HepG2 (cell line): ENCODE data around the gene TRMT1. TPM values are rescaled to one million over a fixed set of nuclear protein-coding genes. Genes with fewer than 3 reads are reported as not detected.

Experiments
- ARHGAP35 ChIP-seq: sonication (generic); formaldehyde crosslinking; IDR thresholded peaks from 2 replicates; pipeline ENCODE4 v1.9.0; 2022; ENCODE audit warnings: mild to moderate bottlenecking, inconsistent platforms, moderate library complexity, missing genetic modification reagents, borderline replicate concordance
- CBX5 ChIP-seq: sonication (generic); formaldehyde crosslinking; IDR thresholded peaks from 2 replicates; pipeline ENCODE4 v1.4.0; 2020; ENCODE audit warnings: missing genetic modification reagents, borderline replicate concordance
- CCDC6 ChIP-seq: sonication (generic); formaldehyde crosslinking; IDR thresholded peaks from 2 replicates; pipeline ENCODE4 v1.8.1; 2022; ENCODE audit warnings: mild to moderate bottlenecking, missing genetic modification reagents, moderate library complexity
- CHD4 ChIP-seq: fragments of 200-600 bp; sonication (generic); IDR thresholded peaks from 2 replicates; pipeline ENCODE4 v1.7.0; 2017; ENCODE audit warnings: mild to moderate bottlenecking, low read length, borderline replicate concordance
- FOSL2 ChIP-seq: sonication (generic); formaldehyde crosslinking; IDR thresholded peaks from 2 replicates; pipeline ENCODE4 v1.4.0; 2020; ENCODE audit warnings: missing genetic modification reagents
- GATAD2A ChIP-seq: IDR thresholded peaks from 2 replicates; pipeline ENCODE4 v1.6.1; 2016
- HNRNPL ChIP-seq: fragments of 200-400 bp; formaldehyde crosslinking; IDR thresholded peaks from 2 replicates; pipeline ENCODE4 v1.6.1; 2017; ENCODE audit warnings: mild to moderate bottlenecking, low read depth, low read length
- ISL2 ChIP-seq: sonication (generic); formaldehyde crosslinking; IDR thresholded peaks from 2 replicates; pipeline ENCODE4 v1.5.0; 2020; ENCODE audit warnings: missing genetic modification reagents
- JUNB ChIP-seq: sonication (generic); formaldehyde crosslinking; IDR thresholded peaks from 2 replicates; pipeline ENCODE4 v1.8.0; 2022; ENCODE audit warnings: missing genetic modification reagents, mild to moderate bottlenecking, borderline replicate concordance
- KLF12 ChIP-seq: sonication (generic); formaldehyde crosslinking; IDR thresholded peaks from 2 replicates; pipeline ENCODE4 v1.4.0; 2020; ENCODE audit warnings: missing genetic modification reagents, borderline replicate concordance
- LCORL ChIP-seq, 2 experiments: fragments of 450-650 bp in 1 of 2; sonication (generic) in 1 of 2; formaldehyde crosslinking in 1 of 2; IDR thresholded peaks; 2 replicates each; pipeline versions ENCODE4 v1.5.0 to v1.6.1; 2017 to 2020; ENCODE audit warnings: antibody characterized with exemption in 1 of 2, missing genetic modification reagents in 1 of 2
- MEIS1 ChIP-seq: sonication (generic); formaldehyde crosslinking; IDR thresholded peaks from 2 replicates; pipeline ENCODE4 v1.9.0; 2021; ENCODE audit warnings: mild to moderate bottlenecking, missing genetic modification reagents, moderate library complexity, borderline replicate concordance
- NCOA2 ChIP-seq: sonication (generic); formaldehyde crosslinking; IDR thresholded peaks from 2 replicates; pipeline ENCODE4 v1.8.0; 2022; ENCODE audit warnings: inconsistent platforms
- NR2C2 ChIP-seq: sonication (generic); formaldehyde crosslinking; IDR thresholded peaks from 2 replicates; pipeline ENCODE4 v1.4.0; 2020; ENCODE audit warnings: missing genetic modification reagents, mild to moderate bottlenecking, moderate library complexity, borderline replicate concordance
- PCBP2 ChIP-seq: fragments of 200-400 bp; formaldehyde crosslinking; optimal IDR thresholded peaks from 2 replicates; pipeline ENCODE3; 2018; ENCODE audit warnings: low read length, low read depth; ENCODE audit not compliant: poor library complexity, severe bottlenecking
- POLR2G ChIP-seq: fragments of 200-400 bp; formaldehyde crosslinking; IDR thresholded peaks from 2 replicates; pipeline ENCODE4 v1.6.1; 2018; ENCODE audit warnings: mild to moderate bottlenecking, low read depth, low read length, moderate library complexity
- RARG ChIP-seq: sonication (generic); formaldehyde crosslinking; IDR thresholded peaks from 2 replicates; pipeline ENCODE4 v1.4.0; 2020; ENCODE audit warnings: low read depth, mild to moderate bottlenecking, missing genetic modification reagents
- TEAD3 ChIP-seq: optimal IDR thresholded peaks from 2 replicates; pipeline ENCODE3; 2016; ENCODE audit warnings: borderline replicate concordance
- ZBTB26 ChIP-seq: IDR thresholded peaks from 2 replicates; pipeline ENCODE4 v1.6.1; 2016; ENCODE audit warnings: missing compliant biosample characterization, missing genetic modification reagents, borderline replicate concordance
- ZC3H4 ChIP-seq: sonication (generic); formaldehyde crosslinking; IDR thresholded peaks from 2 replicates; pipeline ENCODE4 v1.4.0; 2020; ENCODE audit warnings: missing genetic modification reagents, borderline replicate concordance
- ZNF20 ChIP-seq: sonication (generic); formaldehyde crosslinking; IDR thresholded peaks from 2 replicates; pipeline ENCODE4 v1.4.0; 2020; ENCODE audit warnings: mild to moderate bottlenecking, moderate library complexity, missing genetic modification reagents
- ZNF441 ChIP-seq: sonication (generic); formaldehyde crosslinking; IDR thresholded peaks from 2 replicates; pipeline ENCODE4 v1.7.0; 2021; ENCODE audit warnings: missing genetic modification reagents, borderline replicate concordance
- ZNF446 ChIP-seq: sonication (generic); formaldehyde crosslinking; IDR thresholded peaks from 2 replicates; pipeline ENCODE4 v1.5.0; 2020; ENCODE audit warnings: mild to moderate bottlenecking, missing genetic modification reagents
- ZNF547 ChIP-seq: sonication (generic); formaldehyde crosslinking; IDR thresholded peaks from 2 replicates; pipeline ENCODE4 v1.5.1; 2020; ENCODE audit warnings: mild to moderate bottlenecking, missing genetic modification reagents
- ZNF639 ChIP-seq: conservative IDR thresholded peaks from 2 replicates; pipeline ENCODE4 v1.6.1; 2018; ENCODE audit warnings: missing genetic modification reagents
- ZNF670 ChIP-seq: sonication (generic); formaldehyde crosslinking; IDR thresholded peaks from 2 replicates; pipeline ENCODE4 v1.8.0; 2022; ENCODE audit warnings: mild to moderate bottlenecking, missing genetic modification reagents, borderline replicate concordance
- ZNF768 ChIP-seq: sonication (generic); formaldehyde crosslinking; IDR thresholded peaks from 2 replicates; pipeline ENCODE4 v1.4.0; 2020; ENCODE audit warnings: missing genetic modification reagents
- ZNF775 ChIP-seq: sonication (generic); formaldehyde crosslinking; IDR thresholded peaks from 2 replicates; pipeline ENCODE4 v1.4.0; 2020; ENCODE audit warnings: missing genetic modification reagents, mild to moderate bottlenecking, moderate library complexity, borderline replicate concordance
- ZNF891 ChIP-seq: sonication (generic); formaldehyde crosslinking; IDR thresholded peaks from 2 replicates; pipeline ENCODE4 v1.5.0; 2020; ENCODE audit warnings: mild to moderate bottlenecking, missing genetic modification reagents
- ZSCAN29 ChIP-seq: sonication (generic); formaldehyde crosslinking; conservative IDR thresholded peaks from 2 replicates; pipeline ENCODE4 v1.4.0; 2020; ENCODE audit warnings: mild to moderate bottlenecking, missing genetic modification reagents
- polyA plus RNA-seq, 8 experiments: library from polyadenylated mRNA; depleted of rRNA in 3 of 8; stranded (reverse) in 7 of 8; unstranded in 1 of 8; fragments of >200 nt; fragmentation: Illumina TruSeq in 4 of 8; extraction: Trizol in 4 of 8; gene quantifications; 2 replicates each; pipeline versions ENCODE4 v1.2.1 to v1.2.3, GENCODE V29; 2011 to 2016; ENCODE audit warnings: low read depth in 4 of 8, missing spikeins in 1 of 8, mixed read lengths in 1 of 8; ENCODE audit not compliant: insufficient read depth in 1 of 8
- total RNA-seq, 5 experiments: library from RNA; depleted of rRNA; stranded (reverse); fragments of >200 nt; fragmentation: Illumina TruSeq; extraction: Trizol; gene quantifications; 2 replicates each; pipeline ENCODE4 v1.2.3, GENCODE V29; 2016; ENCODE audit warnings: low read depth in 1 of 5

TRMT1 gene
- total and polyA plus RNA-seq, 2 of the 13 experiments (the other 11 are each of a cell fraction or from before 2014, with no cell fraction given), result 35.5 to 44.1 TPM

GRCh38 chr19:13093407-13094105 lies 23.0 kb downstream of the TRMT1 start (continued):
- TF ChIP-seq POLR2G (no peak), ZSCAN29 (CRISPR knock-in tag) (no peak), RARG (CRISPR knock-in tag) (no peak), ZNF670 (CRISPR knock-in tag) (no peak), PCBP2 (no peak), CCDC6 (CRISPR knock-in tag) (no peak), ZBTB26 (CRISPR knock-in tag) (0 out of 2 replicates have a peak, but pooled peaks have one; percentile 16), ZNF441 (CRISPR knock-in tag) (no peak), KLF12 (CRISPR knock-in tag) (no peak), ZNF891 (CRISPR knock-in tag) (no peak), MEIS1 (CRISPR knock-in tag) (0 out of 2 replicates have a peak, but pooled peaks have one; percentile 30), FOSL2 (CRISPR knock-in tag) (peak; percentile 32; the same call in 1 of the 2 replicates), NR2C2 (no peak), CBX5 (CRISPR knock-in tag) (peak; percentile 40; the same call in 1 of the 2 replicates), CHD4 (no peak), LCORL (IDR thresholded peaks at IDR 0.05) (no peak), LCORL (CRISPR knock-in tag; IDR thresholded peaks at IDR 0.05) (no peak), TEAD3 (CRISPR knock-in tag) (peak; percentile 25), ZNF768 (peak; percentile 97), ZC3H4 (no peak), ZNF20 (CRISPR knock-in tag) (no peak), JUNB (no peak), NCOA2 (CRISPR knock-in tag) (no peak), ISL2 (CRISPR knock-in tag) (0 out of 2 replicates have a peak, but pooled peaks have one; percentile 35), GATAD2A (CRISPR knock-in tag) (peak; percentile 29; the same call in 1 of the 2 replicates), HNRNPL (0 out of 2 replicates have a peak, but pooled peaks have one; percentile 11), ZNF639 (no peak), ARHGAP35 (no peak), ZNF446 (CRISPR knock-in tag) (no peak), ZNF775 (CRISPR knock-in tag) (no peak), ZNF547 (CRISPR knock-in tag) (no peak)
